GM10266 (cell line): ENCODE measurements around the gene ZNF641.

Experiments used
- DNase-seq: peaks from one replicate; pipeline ENCODE4 v3.0.0; 2012; ENCODE audit errors: extremely low spot score
- TF ChIP-seq, protein P1 (sequence below): IDR thresholded peaks from 2 replicates; pipeline ENCODE4 v1.5.1; 2012; ENCODE audit warnings: mild to moderate bottlenecking, low read depth; ENCODE audit not compliant: control insufficient read depth, insufficient read depth; ENCODE audit errors: missing control alignments

ZNF641 gene

DNA sequence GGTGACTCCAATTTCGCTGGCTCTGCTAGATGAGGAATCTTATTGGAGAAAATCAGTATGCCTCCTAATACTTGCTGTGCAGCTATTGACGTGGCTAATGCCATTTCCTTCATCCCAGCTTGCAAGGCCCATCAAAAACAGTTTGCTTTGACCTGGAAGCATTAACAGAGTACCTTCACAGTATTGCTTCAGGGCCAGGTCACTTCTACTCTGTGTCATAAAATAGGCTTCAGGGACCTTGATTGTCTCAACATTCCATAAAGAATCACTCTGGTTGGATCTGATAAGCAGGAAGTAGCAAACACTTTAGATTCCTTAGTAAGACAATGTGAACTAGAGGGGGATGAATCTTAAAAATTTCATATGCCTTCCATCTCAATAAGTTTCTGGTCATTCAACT, 26.9 kb upstream of the ZNF641 start:
- TF ChIP-seq, protein P1, sequence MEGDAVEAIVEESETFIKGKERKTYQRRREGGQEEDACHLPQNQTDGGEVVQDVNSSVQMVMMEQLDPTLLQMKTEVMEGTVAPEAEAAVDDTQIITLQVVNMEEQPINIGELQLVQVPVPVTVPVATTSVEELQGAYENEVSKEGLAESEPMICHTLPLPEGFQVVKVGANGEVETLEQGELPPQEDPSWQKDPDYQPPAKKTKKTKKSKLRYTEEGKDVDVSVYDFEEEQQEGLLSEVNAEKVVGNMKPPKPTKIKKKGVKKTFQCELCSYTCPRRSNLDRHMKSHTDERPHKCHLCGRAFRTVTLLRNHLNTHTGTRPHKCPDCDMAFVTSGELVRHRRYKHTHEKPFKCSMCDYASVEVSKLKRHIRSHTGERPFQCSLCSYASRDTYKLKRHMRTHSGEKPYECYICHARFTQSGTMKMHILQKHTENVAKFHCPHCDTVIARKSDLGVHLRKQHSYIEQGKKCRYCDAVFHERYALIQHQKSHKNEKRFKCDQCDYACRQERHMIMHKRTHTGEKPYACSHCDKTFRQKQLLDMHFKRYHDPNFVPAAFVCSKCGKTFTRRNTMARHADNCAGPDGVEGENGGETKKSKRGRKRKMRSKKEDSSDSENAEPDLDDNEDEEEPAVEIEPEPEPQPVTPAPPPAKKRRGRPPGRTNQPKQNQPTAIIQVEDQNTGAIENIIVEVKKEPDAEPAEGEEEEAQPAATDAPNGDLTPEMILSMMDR = no peak
- DNase-seq = no peak

DNA sequence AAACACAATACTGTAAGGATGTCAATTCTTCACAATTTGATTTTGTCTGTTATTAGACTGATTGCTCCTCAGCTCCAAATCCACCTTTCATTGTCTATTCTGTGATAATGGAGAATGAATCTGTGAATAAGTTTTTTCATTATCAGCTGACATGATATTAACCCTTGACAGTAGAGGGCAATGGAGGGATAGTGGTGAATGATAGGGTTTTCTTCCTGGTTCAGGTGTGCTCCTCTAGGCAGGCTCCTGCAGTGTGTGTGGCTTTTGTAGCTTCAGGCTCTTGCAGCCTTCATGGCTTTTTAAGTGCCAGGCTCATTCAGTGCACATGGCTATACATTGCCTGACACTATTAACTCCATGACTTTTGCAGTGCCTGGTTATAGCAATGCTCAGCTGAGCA, 23.4 kb upstream of the ZNF641 start:
- DNase-seq = no peak

DNA sequence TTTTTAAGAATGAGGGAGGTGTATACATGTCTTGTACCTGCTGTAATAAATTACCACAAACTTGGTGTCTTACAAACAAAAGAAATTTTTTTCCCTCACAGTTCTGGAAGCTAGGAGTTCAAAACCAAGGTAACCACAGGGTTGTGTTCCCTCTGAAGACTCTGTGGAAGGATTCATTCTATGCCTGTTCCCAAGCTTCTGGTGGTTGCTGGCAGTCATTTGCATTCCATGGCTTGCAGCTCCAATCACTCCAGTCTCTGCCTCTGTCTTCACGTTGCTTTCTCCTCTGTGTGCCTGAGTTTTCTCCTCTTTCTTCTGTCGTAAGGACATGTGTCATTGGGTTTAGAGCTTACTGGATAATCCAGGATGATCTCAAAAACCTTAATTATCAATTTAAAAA, 15.4 kb upstream of the ZNF641 start:
- no peak for DNase-seq

More for the DNA sequence above, 23.4 kb upstream of the ZNF641 start:
- TF ChIP-seq, protein P1 = no peak

DNA sequence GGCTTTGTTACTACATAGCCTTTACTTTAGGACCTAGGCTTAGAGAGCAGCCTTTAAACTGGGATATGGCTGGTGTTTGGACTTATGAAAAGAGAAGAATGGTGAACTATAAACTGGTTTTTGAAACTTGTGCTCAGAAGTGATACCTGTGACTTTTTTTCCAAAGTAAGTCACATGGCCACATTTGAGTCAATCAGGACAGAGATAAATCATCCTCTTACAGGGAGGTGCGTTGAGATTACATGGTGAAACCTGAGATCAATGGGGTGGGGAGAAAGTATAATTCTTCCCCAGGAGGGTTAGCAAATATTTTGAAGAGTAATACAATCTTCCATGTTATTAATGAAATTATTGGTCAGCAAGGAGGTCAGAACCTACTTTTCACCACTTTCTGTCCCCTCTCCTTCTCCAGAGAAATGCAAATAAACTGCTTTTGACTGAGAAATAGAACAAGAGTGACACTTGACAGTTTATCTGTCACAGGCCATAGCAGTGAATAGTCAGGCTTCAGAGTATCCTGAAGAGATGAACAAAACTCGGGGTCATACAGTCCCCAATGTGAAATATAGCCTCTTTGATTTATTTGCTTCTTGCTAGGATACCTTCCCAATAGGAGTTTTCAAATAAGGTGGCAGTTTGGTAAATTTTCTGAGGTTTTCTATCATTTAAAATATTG, 11.1 kb upstream of the ZNF641 start:
- DNase-seq = no peak
- TF ChIP-seq, protein P1 = no peak

More for the DNA sequence above, 15.4 kb upstream of the ZNF641 start:
- TF ChIP-seq, protein P1 = no peak

DNA sequence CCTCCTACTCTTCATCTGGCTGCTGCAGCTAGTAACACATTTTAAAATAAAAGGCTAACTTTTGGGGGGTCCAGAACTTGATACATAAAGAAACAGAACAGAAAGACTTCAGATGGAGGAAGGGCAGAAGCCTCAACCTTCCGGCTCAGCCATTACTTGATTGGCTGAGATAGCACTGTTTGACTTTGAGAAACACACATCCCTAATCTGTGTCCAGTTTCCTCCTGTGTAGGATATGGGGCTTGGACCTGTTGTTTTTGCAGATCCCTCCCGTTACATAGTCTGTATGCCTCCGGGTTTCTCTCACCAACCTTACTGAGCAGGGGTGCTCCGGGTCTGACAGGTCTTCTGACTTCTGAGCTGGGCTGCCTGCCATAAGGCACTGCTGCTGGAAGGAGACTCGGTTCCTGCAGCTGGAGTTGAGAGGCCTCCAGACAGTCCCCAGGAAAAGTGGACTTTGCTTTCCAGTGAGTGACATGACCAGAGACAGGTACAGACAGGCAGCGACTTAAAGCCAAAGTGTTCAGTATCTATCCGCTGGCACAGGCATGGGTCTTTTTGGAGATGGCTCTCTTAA, 8.3 kb upstream of the ZNF641 start:
- DNase-seq = no peak
- TF ChIP-seq, protein P1 = no peak

DNA sequence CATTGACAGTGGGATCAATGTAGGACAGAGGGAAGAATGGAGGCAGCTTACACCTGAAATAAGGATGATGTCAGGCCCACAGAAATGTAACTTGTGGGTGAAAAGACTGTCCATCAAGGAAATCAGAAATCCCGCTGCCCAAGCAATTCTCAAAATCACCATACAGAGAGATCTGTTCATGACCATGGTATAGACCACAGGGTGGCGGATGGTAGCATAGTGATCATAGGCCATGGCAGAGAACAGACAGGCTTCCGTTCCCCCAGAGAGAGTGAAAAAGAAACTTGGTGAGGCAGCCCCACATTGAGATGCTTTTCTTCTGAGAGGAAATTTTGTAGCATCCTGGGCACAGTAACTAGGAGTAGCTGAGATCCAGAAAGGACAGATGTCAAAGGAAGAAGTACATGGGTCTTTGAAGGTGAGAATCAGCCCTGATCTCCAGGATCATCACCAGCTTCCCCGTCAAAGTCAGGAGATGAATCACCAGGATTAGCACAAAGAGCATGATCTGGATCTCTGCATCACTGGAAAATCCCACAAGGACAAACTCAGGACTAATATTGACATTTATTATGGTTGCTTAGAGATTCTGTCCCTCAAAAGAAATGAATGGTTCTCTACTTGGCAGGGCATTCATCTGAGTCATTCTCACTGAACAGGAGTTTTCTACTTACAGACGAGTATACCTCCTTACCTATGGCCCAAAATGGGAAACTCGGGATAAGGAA, 5.5 kb upstream of the ZNF641 start:
- DNase-seq = no peak
- TF ChIP-seq, protein P1 = no peak

DNA sequence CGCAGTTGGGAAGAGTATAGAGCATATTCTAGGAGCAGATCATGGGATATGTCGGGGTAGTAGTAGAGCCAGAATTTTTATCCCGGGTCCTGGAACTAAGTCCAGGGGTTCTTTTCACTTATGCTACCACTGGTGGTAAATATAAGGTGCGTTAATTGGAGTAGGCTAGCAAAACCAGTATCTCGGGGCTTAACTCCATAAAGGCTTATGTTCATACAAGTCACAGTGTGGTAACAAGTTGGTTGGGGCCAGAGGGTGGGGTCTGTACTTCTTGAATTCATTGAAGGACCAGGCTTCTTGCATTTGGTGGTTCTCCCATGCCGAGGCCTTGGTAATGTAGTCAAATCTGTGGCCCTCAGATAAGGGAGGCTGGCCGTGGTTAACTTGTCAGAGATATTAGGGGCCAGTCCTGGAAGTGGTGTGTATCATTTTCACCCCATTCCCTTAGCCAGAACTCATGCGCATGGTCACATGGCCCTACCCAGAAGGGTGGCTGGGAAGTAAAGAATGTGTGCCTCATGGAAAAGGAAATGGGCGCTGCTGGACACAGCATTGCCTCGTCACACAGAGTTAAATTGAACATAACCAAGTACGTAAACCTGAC, 1.5 kb upstream of the ZNF641 start:
- TF ChIP-seq, protein P1 = no peak
- DNase-seq = no peak
